SU-DHL-6 (cell line): Measurements from ENCODE around the gene DAPL1.

ENCODE experiments used
- H2AFZ ChIP-seq: fragments of 200-600 bp; sonication (generic); 2 replicates; pipeline ENCODE4 v1.6.1; 2014; ENCODE audit warnings: low read depth, mild to moderate bottlenecking, moderate library complexity, mixed read lengths, antibody characterized with exemption, low read length; ENCODE audit not compliant: severe bottlenecking
- H3F3A ChIP-seq: fragments of 200-600 bp; shearing (Covaris generic); 2 replicates; pipeline ENCODE4 v1.6.0; 2016; ENCODE audit warnings: antibody characterized with exemption, mild to moderate bottlenecking; ENCODE audit not compliant: insufficient read depth
- H3K27ac ChIP-seq: fragments of 200-600 bp; sonication (generic); 2 replicates; pipeline ENCODE4 v1.5.1; 2016; ENCODE audit warnings: low read depth, mild to moderate bottlenecking, low read length, moderate library complexity, mixed read lengths
- H3K27me3 ChIP-seq: fragments of 200-600 bp; sonication (generic), shearing (Covaris generic); 2 replicates; pipeline ENCODE4 v1.6.0; 2014; ENCODE audit warnings: mild to moderate bottlenecking, low read length
- H3K36me3 ChIP-seq: fragments of 200-600 bp; sonication (generic); 2 replicates; pipeline ENCODE4 v1.6.1; 2014; ENCODE audit warnings: mild to moderate bottlenecking, low read length, mixed read lengths
- H3K4me2 ChIP-seq: fragments of 300-600, 200-600 bp; shearing (Covaris generic), sonication (generic); 2 replicates; pipeline ENCODE4 v1.6.0; 2014; ENCODE audit warnings: low read length, low read depth, mild to moderate bottlenecking; ENCODE audit not compliant: poor library complexity, severe bottlenecking
- H3K4me3 ChIP-seq: fragments of 200-600 bp; sonication (generic); 2 replicates; pipeline ENCODE4 v1.5.1; 2014; ENCODE audit warnings: antibody characterized with exemption, low read length, mild to moderate bottlenecking, mixed read lengths; ENCODE audit not compliant: insufficient read depth, poor library complexity, severe bottlenecking
- H3K79me2 ChIP-seq: fragments of 200-600 bp; sonication (generic); 2 replicates; pipeline ENCODE4 v1.6.1; 2014; ENCODE audit warnings: mild to moderate bottlenecking, low read length, moderate library complexity; ENCODE audit not compliant: insufficient read depth
- H3K9ac ChIP-seq: fragments of 200-600 bp; sonication (generic); 2 replicates; pipeline ENCODE4 v1.7.0; 2014; ENCODE audit warnings: mild to moderate bottlenecking, low read length
- H3K9me2 ChIP-seq: fragments of 200-600 bp; sonication (generic); replicated peaks from 2 replicates; pipeline ENCODE4 v1.6.1; 2014; ENCODE audit warnings: low read length; ENCODE audit not compliant: insufficient read depth
- H3K9me3 ChIP-seq: fragments of 200-600 bp; sonication (generic); 2 replicates; pipeline ENCODE4 v1.6.1; 2014; ENCODE audit warnings: low read length, mixed read lengths; ENCODE audit not compliant: insufficient read depth
- H4K20me1 ChIP-seq: fragments of 200-600 bp; sonication (generic); 2 replicates; pipeline ENCODE4 v1.6.1; 2014; ENCODE audit warnings: low read depth, mild to moderate bottlenecking, antibody characterized with exemption, low read length, moderate library complexity, mixed read lengths
- EZH2phosphoT487 ChIP-seq: fragments of 200-600 bp; sonication (generic), shearing (Covaris generic); conservative IDR thresholded peaks from 2 replicates; pipeline ENCODE4 v1.6.1; 2018; ENCODE audit warnings: mild to moderate bottlenecking, antibody characterized with exemption, low read length, moderate library complexity, mixed read lengths
- TF ChIP-seq, protein P1 (sequence below): fragments of 200-600 bp; sonication (generic); IDR thresholded peaks from one replicate; pipeline ENCODE4 v1.5.1; 2017; ENCODE audit warnings: antibody characterized with exemption, mild to moderate bottlenecking, low read length, moderate library complexity; ENCODE audit not compliant: insufficient read depth, poor library complexity, severe bottlenecking

DAPL1 gene

DNA sequence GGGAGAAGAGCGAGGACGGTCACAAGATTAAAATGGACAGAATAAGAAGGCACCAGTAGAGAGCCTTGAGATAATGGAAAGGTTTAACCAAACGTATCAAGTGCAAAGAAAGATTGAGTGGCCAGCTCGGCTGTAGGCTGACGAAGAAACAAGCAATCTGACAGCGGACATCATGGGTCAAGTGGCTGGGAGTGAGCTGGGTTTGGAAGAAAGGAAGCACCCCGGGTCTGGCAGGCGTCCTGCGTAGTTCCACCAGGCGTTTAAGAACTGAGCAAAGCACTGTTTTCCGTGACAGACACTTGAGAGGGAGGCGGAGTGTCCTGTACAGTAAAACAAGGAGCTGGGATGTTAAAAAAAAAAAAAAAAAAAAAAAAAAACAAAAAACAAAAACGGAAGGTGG, 27.1 kb downstream of the DAPL1 start:
- no peak overlapping the region for H3K27ac ChIP-seq

DNA sequence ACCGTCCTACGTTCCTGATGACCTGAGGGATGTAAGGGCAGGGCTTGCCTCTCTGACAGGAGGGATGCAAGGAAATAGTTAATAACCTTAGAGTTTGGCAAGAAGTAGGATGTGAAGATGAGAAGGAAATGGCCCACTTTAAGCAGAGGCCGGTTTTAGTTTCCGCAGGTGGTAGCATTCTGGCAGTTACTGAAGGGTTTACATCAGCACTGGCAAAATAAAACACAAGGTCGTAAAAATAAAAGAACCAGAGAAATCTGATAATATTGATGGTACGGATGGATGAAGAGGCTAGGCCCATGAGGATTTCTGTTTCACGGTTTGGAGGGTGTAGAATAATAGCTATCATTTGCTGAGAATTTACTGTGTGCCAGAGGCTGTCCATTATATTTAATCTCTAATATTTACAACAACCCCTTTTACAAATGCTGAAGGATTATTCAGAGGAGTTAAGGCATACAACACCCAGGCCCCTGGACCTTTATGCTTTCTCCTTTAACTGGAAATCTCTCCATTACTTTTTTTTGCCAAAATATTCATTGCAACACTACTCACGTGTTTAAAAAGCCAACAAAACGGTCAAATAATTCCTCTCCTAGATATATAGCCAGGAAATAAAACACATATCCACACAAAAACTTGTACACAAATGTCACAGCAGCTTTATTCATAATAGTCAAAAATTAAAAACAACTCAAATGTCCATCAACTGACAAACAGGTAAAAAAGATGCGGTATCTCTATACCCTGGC, 28.5 kb downstream of the DAPL1 start:
- TF ChIP-seq EZH2phosphoT487, result no peak
- TF ChIP-seq, protein P1, sequence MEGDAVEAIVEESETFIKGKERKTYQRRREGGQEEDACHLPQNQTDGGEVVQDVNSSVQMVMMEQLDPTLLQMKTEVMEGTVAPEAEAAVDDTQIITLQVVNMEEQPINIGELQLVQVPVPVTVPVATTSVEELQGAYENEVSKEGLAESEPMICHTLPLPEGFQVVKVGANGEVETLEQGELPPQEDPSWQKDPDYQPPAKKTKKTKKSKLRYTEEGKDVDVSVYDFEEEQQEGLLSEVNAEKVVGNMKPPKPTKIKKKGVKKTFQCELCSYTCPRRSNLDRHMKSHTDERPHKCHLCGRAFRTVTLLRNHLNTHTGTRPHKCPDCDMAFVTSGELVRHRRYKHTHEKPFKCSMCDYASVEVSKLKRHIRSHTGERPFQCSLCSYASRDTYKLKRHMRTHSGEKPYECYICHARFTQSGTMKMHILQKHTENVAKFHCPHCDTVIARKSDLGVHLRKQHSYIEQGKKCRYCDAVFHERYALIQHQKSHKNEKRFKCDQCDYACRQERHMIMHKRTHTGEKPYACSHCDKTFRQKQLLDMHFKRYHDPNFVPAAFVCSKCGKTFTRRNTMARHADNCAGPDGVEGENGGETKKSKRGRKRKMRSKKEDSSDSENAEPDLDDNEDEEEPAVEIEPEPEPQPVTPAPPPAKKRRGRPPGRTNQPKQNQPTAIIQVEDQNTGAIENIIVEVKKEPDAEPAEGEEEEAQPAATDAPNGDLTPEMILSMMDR, result no peak
- Histone ChIP-seq H3K27ac (no peak overlapping the region), H3K4me2 (no peak overlapping the region), H4K20me1 (no peaks in the 10 kb centered on the region), H3K79me2 (no peaks in the 10 kb centered on the region), H3K36me3 (no peaks in the 10 kb centered on the region), H3F3A (no peaks in the 10 kb centered on the region), H2AFZ (no peak overlapping the region), H3K9me3 (no peaks in the 10 kb centered on the region), H3K4me3 (no peak overlapping the region), H3K9me2 (no peaks in the 10 kb centered on the region), H3K27me3 (no peaks in the 10 kb centered on the region), H3K9ac (no peak overlapping the region)

More for the DNA sequence above, 27.1 kb downstream of the DAPL1 start:
- no peaks in the 10 kb centered on the region for H3K27me3 ChIP-seq
- H3K9ac ChIP-seq, result no peak overlapping the region
- no peak overlapping the region for H3K4me3 ChIP-seq
- TF ChIP-seq, protein P1, result no peak
- TF ChIP-seq EZH2phosphoT487, result no peak
- no peaks in the 10 kb centered on the region for H3F3A ChIP-seq
- no peaks in the 10 kb centered on the region for H3K9me2 ChIP-seq
- no peak overlapping the region for H3K4me2 ChIP-seq
- no peaks in the 10 kb centered on the region for H3K79me2 ChIP-seq
- no peaks in the 10 kb centered on the region for H3K36me3 ChIP-seq
- H3K9me3 ChIP-seq, result no peaks in the 10 kb centered on the region
- H2AFZ ChIP-seq, result no peak overlapping the region
- H4K20me1 ChIP-seq, result no peaks in the 10 kb centered on the region

GRCh38 chr2:158825021-158825420, 29.9 kb downstream of the DAPL1 start:
- Histone ChIP-seq H3K4me2 (no peak overlapping the region), H3K9me3 (no peaks in the 10 kb centered on the region), H3K36me3 (no peaks in the 10 kb centered on the region), H3K27ac (no peak overlapping the region), H3K9me2 (no peaks in the 10 kb centered on the region), H3K9ac (no peak overlapping the region), H3K79me2 (no peaks in the 10 kb centered on the region), H4K20me1 (no peaks in the 10 kb centered on the region), H3K4me3 (no peak overlapping the region), H3K27me3 (no peaks in the 10 kb centered on the region), H3F3A (no peaks in the 10 kb centered on the region), H2AFZ (no peak overlapping the region)
- TF ChIP-seq EZH2phosphoT487, result no peak
- TF ChIP-seq, protein P1, result no peak
